ENCODE data around the gene NR2E1.

Gene NR2E1

DNA sequence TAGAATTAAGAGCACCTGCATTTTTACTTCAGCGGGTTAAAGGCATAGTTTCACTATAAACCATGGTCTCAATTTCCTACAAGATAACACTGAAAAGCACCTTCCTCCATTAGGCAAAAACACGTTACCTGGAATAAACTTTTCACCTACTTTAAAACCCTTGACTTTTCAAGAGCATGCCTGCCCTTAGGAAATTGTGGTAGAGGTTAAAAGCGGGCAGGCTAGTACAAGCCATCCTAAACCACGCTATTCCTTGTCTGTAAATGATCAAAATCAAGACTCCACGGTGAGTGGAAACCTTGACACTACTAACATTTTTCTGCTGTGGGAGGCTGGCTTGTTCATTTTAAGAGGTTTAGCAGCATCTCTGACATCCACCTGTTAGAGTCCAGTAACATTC is 43.9 kb downstream of the NR2E1 start:
- ChIA-PET POLR2A (no interaction called here), CTCF (interaction anchor here (0.6 to 1.3 kb wide), 2 partner anchors 64 to 282 kb away, joined by 3 to 4 read pairs; no protein-coding TSS in a partner anchor)
- TF ChIP-seq SCRT2 (tag by site-specific recombination; IDR thresholded peaks at IDR 0.05) = peak; percentile 57; the same call in 1 of the 2 replicates
- no peak for TF ChIP-seq ZNF140 (tag by site-specific recombination; IDR thresholded peaks at IDR 0.05)
- Histone ChIP-seq H3K27ac (ENCODE audit: extremely low read depth, low read depth, low read length) (no peak overlapping the region), H3K4me1 (ENCODE audit: control insufficient read depth, insufficient read depth, low read length) (no peaks in the 10 kb centered on the region), H3K9me3 (ENCODE audit: control insufficient read depth, insufficient read depth, low read depth, low read length) (no peaks in the 10 kb centered on the region), H3K4me3 (ENCODE audit: low read depth, low read length) (no peak overlapping the region), H3K36me3 (ENCODE audit: control insufficient read depth in 2 of 2, insufficient read depth in 1 of 2, low read length in 2 of 2) (peaks cover 5 to 33% of the 10 kb centered on the region in 2 experiments; a peak in 2 of 3 replicates)

- Histone ChIP-seq H3K36me3 (ENCODE audit: control insufficient read depth in 2 of 2, insufficient read depth in 1 of 2, low read length in 2 of 2) (peaks cover 8 to 35% of the 10 kb centered on the region in 2 experiments; a peak in 2 of 3 replicates), H3K4me1 (ENCODE audit: control insufficient read depth, insufficient read depth, low read length) (no peaks in the 10 kb centered on the region), H3K4me3 (ENCODE audit: low read depth, low read length) (no peak overlapping the region), H3K27ac (ENCODE audit: extremely low read depth, low read depth, low read length) (no peak overlapping the region), H3K9me3 (ENCODE audit: control insufficient read depth, insufficient read depth, low read depth, low read length) (no peaks in the 10 kb centered on the region)
- no peak for TF ChIP-seq ZNF623 (tag by site-specific recombination; IDR thresholded peaks at IDR 0.05)
- TF ChIP-seq ZNF664 (tag by site-specific recombination; IDR thresholded peaks at IDR 0.05) = no peak
- TF ChIP-seq ZNF350 (tag by site-specific recombination; IDR thresholded peaks at IDR 0.05) = no peak
- TF ChIP-seq, protein P1, sequence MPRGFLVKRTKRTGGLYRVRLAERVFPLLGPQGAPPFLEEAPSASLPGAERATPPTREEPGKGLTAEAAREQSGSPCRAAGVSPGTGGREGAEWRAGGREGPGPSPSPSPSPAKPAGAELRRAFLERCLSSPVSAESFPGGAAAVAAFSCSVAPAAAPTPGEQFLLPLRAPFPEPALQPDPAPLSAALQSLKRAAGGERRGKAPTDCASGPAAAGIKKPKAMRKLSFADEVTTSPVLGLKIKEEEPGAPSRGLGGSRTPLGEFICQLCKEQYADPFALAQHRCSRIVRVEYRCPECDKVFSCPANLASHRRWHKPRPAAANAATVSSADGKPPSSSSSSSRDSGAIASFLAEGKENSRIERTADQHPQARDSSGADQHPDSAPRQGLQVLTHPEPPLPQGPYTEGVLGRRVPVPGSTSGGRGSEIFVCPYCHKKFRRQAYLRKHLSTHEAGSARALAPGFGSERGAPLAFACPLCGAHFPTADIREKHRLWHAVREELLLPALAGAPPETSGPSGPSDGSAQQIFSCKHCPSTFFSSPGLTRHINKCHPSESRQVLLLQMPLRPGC (tag by site-specific recombination; IDR thresholded peaks at IDR 0.05) = no peak
- TF ChIP-seq RBAK (tag by site-specific recombination; IDR thresholded peaks at IDR 0.05) = no peak
- TF ChIP-seq, protein P2, sequence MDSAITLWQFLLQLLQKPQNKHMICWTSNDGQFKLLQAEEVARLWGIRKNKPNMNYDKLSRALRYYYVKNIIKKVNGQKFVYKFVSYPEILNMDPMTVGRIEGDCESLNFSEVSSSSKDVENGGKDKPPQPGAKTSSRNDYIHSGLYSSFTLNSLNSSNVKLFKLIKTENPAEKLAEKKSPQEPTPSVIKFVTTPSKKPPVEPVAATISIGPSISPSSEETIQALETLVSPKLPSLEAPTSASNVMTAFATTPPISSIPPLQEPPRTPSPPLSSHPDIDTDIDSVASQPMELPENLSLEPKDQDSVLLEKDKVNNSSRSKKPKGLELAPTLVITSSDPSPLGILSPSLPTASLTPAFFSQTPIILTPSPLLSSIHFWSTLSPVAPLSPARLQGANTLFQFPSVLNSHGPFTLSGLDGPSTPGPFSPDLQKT (IDR thresholded peaks at IDR 0.05; ENCODE audit: borderline replicate concordance, low read depth, low read length) = no peak
- no peak for TF ChIP-seq OSR2 (tag by site-specific recombination; IDR thresholded peaks at IDR 0.05)
- no peak for TF ChIP-seq ZBTB8A (tag by site-specific recombination; IDR thresholded peaks at IDR 0.05)
- TF ChIP-seq ZNF2 (tag by site-specific recombination; IDR thresholded peaks at IDR 0.05) = no peak
- TF ChIP-seq ZNF549 (tag by site-specific recombination; IDR thresholded peaks at IDR 0.05) = no peak
- no peak for TF ChIP-seq ZNF223 (tag by site-specific recombination; IDR thresholded peaks at IDR 0.05)
- TF ChIP-seq HOXD13 (CRISPR knock-in tag; IDR thresholded peaks at IDR 0.05; ENCODE audit: borderline replicate concordance) = no peak
- TF ChIP-seq ZFP37 (tag by site-specific recombination; IDR thresholded peaks at IDR 0.05) = no peak
- no peak for TF ChIP-seq HOXC10 (CRISPR knock-in tag; IDR thresholded peaks at IDR 0.05)
- no peak for TF ChIP-seq ZNF404 (tag by site-specific recombination; IDR thresholded peaks at IDR 0.05)
- TF ChIP-seq ZNF280D (tag by site-specific recombination; IDR thresholded peaks at IDR 0.05) = no peak
- CTCF ChIA-PET = interaction anchor here (0.6 to 1.3 kb wide), 2 partner anchors 63 to 281 kb away, joined by 3 to 4 read pairs; no protein-coding TSS in a partner anchor
- POLR2A ChIA-PET = no interaction called here
These were observed 44.7 kb downstream of the NR2E1 start for GRCh38 chr6:108210556-108210955.

All from HEK293 (cell line).